Small intestine (tissue), 7 donors: Measurements from ENCODE around the gene MEX3A. TPM values are rescaled to one million over a fixed set of nuclear protein-coding genes. Genes with fewer than 3 reads are reported as not detected.
A peak's percentile ranks its signal among the peaks of the same experiment; 100 is the strongest.
"Not testable (repeated sequence)": the region's sequence is repeated elsewhere in the genome, so short reads cannot be mapped to it uniquely, and the experiment has no call there.

ENCODE experiments used
- DNase-seq, 2 donors: peaks; one replicate each; pipeline versions ENCODE4 v3.0.0 to v3.0.0-alpha.2; 2013
- FAIRE-seq: peaks from 2 replicates; lab custom pipeline; 2012; peaks lifted over from hg19 to GRCh38; lab: Jason Lieb, UNC
- H3K27ac ChIP-seq, 3 donors: one replicate each; pipeline ENCODE4 v1.5.1; 2013; ENCODE audit warnings: low read length in 2 of 3, mild to moderate bottlenecking in 2 of 3, control low read depth in 1 of 3, inconsistent platforms in 1 of 3, low read depth in 1 of 3, moderate library complexity in 1 of 3
- H3K27me3 ChIP-seq, 3 donors: one replicate each; pipeline ENCODE4 v1.6.1; 2013; ENCODE audit warnings: low read length in 3 of 3, inconsistent platforms in 1 of 3; ENCODE audit not compliant: control insufficient read depth in 3 of 3, insufficient read depth in 3 of 3
- H3K36me3 ChIP-seq, 3 donors: one replicate each; pipeline ENCODE4 v1.6.1; 2013; ENCODE audit warnings: low read length in 3 of 3, inconsistent platforms in 1 of 3, low read depth in 1 of 3, mild to moderate bottlenecking in 1 of 3, moderate library complexity in 1 of 3; ENCODE audit not compliant: control insufficient read depth in 3 of 3, insufficient read depth in 2 of 3
- H3K4me1 ChIP-seq, 3 donors: one replicate each; pipeline ENCODE4 v1.6.1; 2013; ENCODE audit warnings: low read length in 2 of 3, inconsistent platforms in 1 of 3, low read depth in 1 of 3, mild to moderate bottlenecking in 1 of 3, moderate library complexity in 1 of 3; ENCODE audit not compliant: control insufficient read depth in 3 of 3, insufficient read depth in 2 of 3
- H3K4me3 ChIP-seq, 3 donors: one replicate each; pipeline ENCODE4 v1.5.1; 2013; ENCODE audit warnings: low read length in 3 of 3, control low read depth in 1 of 3, inconsistent platforms in 1 of 3, low read depth in 1 of 3, mild to moderate bottlenecking in 1 of 3, moderate library complexity in 1 of 3
- H3K9me3 ChIP-seq, 2 donors: one replicate each; pipeline ENCODE4 v1.6.1; 2013; ENCODE audit warnings: low read depth in 1 of 2, low read length in 1 of 2; ENCODE audit not compliant: control insufficient read depth in 2 of 2, insufficient read depth in 1 of 2
- WGBS, 3 donors: extraction: QIAGEN DNeasy Blood & Tissue Kit; methylation state at CpG; one replicate each; pipeline ENCODE4 v1.1.7; 2013; 5-methylcytosine and 5-hydroxymethylcytosine counted together
- polyA plus RNA-seq, 4 donors: library from polyadenylated mRNA; stranded (reverse) in 3 of 4; unstranded in 1 of 4; fragments of 200-250 nt in 3 of 4; fragments of 120-200 nt in 1 of 4; gene quantifications; one replicate each; pipeline versions ENCODE4 v1.2.1 to v1.2.3, GENCODE V29; 2013
- donor health status: healthy with polysubstance abuse.
- donor health status: control.
- donor health status: control.
- donor health status: Bipolar disorder and iron deficiency.
- donor health status: healthy.

MEX3A gene
- polyA plus RNA-seq, 4 donors, result under 0.01 to 5.6 (median 0.87) TPM

- no peak for FAIRE-seq
- H3K36me3 ChIP-seq, result peaks cover 6 to 75% (median 8%) of the 10 kb centered on the region in 3 donors
- WGBS, 3 donors, result 91 to 93% (median 92%) methylated on average over 3 of the region's 3 CpGs
- H3K9me3 ChIP-seq, result no peaks in the 10 kb centered on the region
- no peaks in the 10 kb centered on the region for H3K4me1 ChIP-seq
- H3K27me3 ChIP-seq, result no peaks in the 10 kb centered on the region
- H3K27ac ChIP-seq, result no peak overlapping the region
- no peak overlapping the region for H3K4me3 ChIP-seq
- no peak for DNase-seq
Measured at GRCh38 chr1:156042828-156043227, 39.4 kb downstream of the MEX3A start.

- H3K36me3 ChIP-seq, result peaks cover 0 to 30% (median 10%) of the 10 kb centered on the region in 3 donors
- 92% methylated on average over 4 of the region's 4 CpGs for WGBS, 3 donors
- FAIRE-seq, H3K27ac ChIP-seq, DNase-seq, H3K4me1 ChIP-seq, H3K9me3 ChIP-seq, H3K4me3 ChIP-seq, H3K27me3 ChIP-seq: not testable (repeated sequence)
Measured at GRCh38 chr1:156034991-156035390, 47.3 kb downstream of the MEX3A start.

GRCh38 chr1:156033011-156033410, 49.3 kb downstream of the MEX3A start:
- peaks cover 0 to 13% (median 4%) of the 10 kb centered on the region in 3 donors for H3K36me3 ChIP-seq
- 61 to 71% (median 66%) methylated on average over 6 of the region's 6 CpGs for whole genome bisulfite sequencing, 3 donors
- no peaks in the 10 kb centered on the region for H3K4me1 ChIP-seq
- no peak for FAIRE-seq
- no peaks in the 10 kb centered on the region for H3K9me3 ChIP-seq
- no peak overlapping the region for H3K27ac ChIP-seq
- DNase-seq, result no peak
- no peak overlapping the region for H3K4me3 ChIP-seq
- H3K27me3 ChIP-seq, result no peaks in the 10 kb centered on the region

GRCh38 chr1:156026588-156026987, 55.7 kb downstream of the MEX3A start:
- no peaks in the 10 kb centered on the region for H3K9me3 ChIP-seq
- WGBS, 3 donors, result 84 to 89% (median 84%) methylated on average over 4 of the region's 4 CpGs
- no peaks in the 10 kb centered on the region for H3K27me3 ChIP-seq
- H3K4me3 ChIP-seq, result no peak overlapping the region
- DNase-seq, result no peak
- no peak overlapping the region for H3K27ac ChIP-seq
- no peak for FAIRE-seq
- H3K4me1 ChIP-seq, result peaks cover 0 to 14% (median 0%) of the 10 kb centered on the region in 3 donors
- no peaks in the 10 kb centered on the region for H3K36me3 ChIP-seq

- peak; percentile 53 to 75 for DNase-seq
- FAIRE-seq, result no peak
- H3K27ac ChIP-seq, result peak overlapping the region in 1 of 3 donors; percentile 29
- WGBS, 3 donors, result 8 to 13% (median 9%) methylated on average over 9 of the region's 9 CpGs
- no peaks in the 10 kb centered on the region for H3K9me3 ChIP-seq
- H3K36me3 ChIP-seq, result no peaks in the 10 kb centered on the region
- peaks cover 0 to 18% (median 0%) of the 10 kb centered on the region in 3 donors for H3K4me1 ChIP-seq
- no peaks in the 10 kb centered on the region for H3K27me3 ChIP-seq
- H3K4me3 ChIP-seq, result no peak overlapping the region
Measured at GRCh38 chr1:156025876-156026275, 56.4 kb downstream of the MEX3A start.

GRCh38 chr1:156024801-156025200, 57.5 kb downstream of the MEX3A start:
- Histone ChIP-seq H3K27ac (peak overlapping the region in 1 of 3 donors; percentile 84), H3K36me3 (no peaks in the 10 kb centered on the region), H3K4me3 (no peak overlapping the region), H3K9me3 (no peaks in the 10 kb centered on the region), H3K4me1 (peaks cover 0 to 21% (median 0%) of the 10 kb centered on the region in 3 donors), H3K27me3 (no peaks in the 10 kb centered on the region)
- FAIRE-seq, result no peak
- peak; percentile 41 to 72 for DNase-seq
- 34 to 64% (median 57%) methylated on average over 5 of the region's 5 CpGs for WGBS, 3 donors

Other genes with a start within 250 kb of the MEX3A start
- 10 to 100 TPM; 15.3 to 47.2 (median 22.0) TPM for gene GON4L, start 225.3 kb downstream of the MEX3A start, polyA plus RNA-seq
- gene SYT11, start 222.9 kb downstream of the MEX3A start, polyA plus RNA-seq, result 10 to 100 TPM in 1 of 4 donors, 1 to 10 TPM in 1, under 1 TPM in 1, not detected in 1; 0.54 to 12.9 (median 4.7) TPM
- 10 to 100 TPM in 2 of 4 donors, 1 to 10 TPM in 2; 9.7 to 57.8 (median 11.7) TPM for gene RIT1, start 171.1 kb downstream of the MEX3A start, polyA plus RNA-seq
- 10 to 100 TPM in 3 of 4 donors, 1 to 10 TPM in 1; 7.3 to 70.5 (median 22.3) TPM for gene KHDC4, start 148.1 kb downstream of the MEX3A start, polyA plus RNA-seq
- gene RXFP4, start 140.8 kb downstream of the MEX3A start, polyA plus RNA-seq, result 1 to 10 TPM in 2 of 4 donors, under 1 TPM in 1, not detected in 1; 0.82 to 1.5 (median 1.3) TPM
- 10 to 100 TPM; 14.6 to 61.6 (median 38.2) TPM for gene ARHGEF2, start 103.9 kb downstream of the MEX3A start, polyA plus RNA-seq
- gene SSR2, start 61.5 kb downstream of the MEX3A start, polyA plus RNA-seq, result 100 to 1,000 TPM; 133 to 316 (median 266) TPM
- gene UBQLN4, start 28.7 kb downstream of the MEX3A start, polyA plus RNA-seq, result 10 to 100 TPM; 14.1 to 37.1 (median 20.4) TPM
- gene LAMTOR2, start 27.7 kb downstream of the MEX3A start, polyA plus RNA-seq, result 100 to 1,000 TPM in 3 of 4 donors, 10 to 100 TPM in 1; 66.7 to 226 (median 148) TPM
- 100 to 1,000 TPM; 140 to 216 (median 169) TPM for gene RAB25, start 21.3 kb downstream of the MEX3A start, polyA plus RNA-seq
- 100 to 1,000 TPM in 3 of 4 donors, 10 to 100 TPM in 1; 89.7 to 168 (median 105) TPM for gene LMNA, start 32.2 kb upstream of the MEX3A start, polyA plus RNA-seq
- 1 to 10 TPM in 3 of 4 donors, under 1 TPM in 1; 0.89 to 7.7 (median 1.8) TPM for gene SEMA4A, start 71.1 kb upstream of the MEX3A start, polyA plus RNA-seq
- gene SLC25A44, start 111.6 kb upstream of the MEX3A start, polyA plus RNA-seq, result 10 to 100 TPM; 13.4 to 46.6 (median 17.3) TPM
- gene PMF1, start 130.5 kb upstream of the MEX3A start, polyA plus RNA-seq, result 10 to 100 TPM; 53.5 to 65.9 (median 62.2) TPM
- 1 to 10 TPM in 1 of 4 donors, under 1 TPM in 1, not detected in 2; 0.48 to 3.9 TPM for gene BGLAP, start 159.7 kb upstream of the MEX3A start, polyA plus RNA-seq
- 1 to 10 TPM; 3.0 to 8.7 (median 5.5) TPM for gene PAQR6, start 165.6 kb upstream of the MEX3A start, polyA plus RNA-seq
- gene SMG5, start 200.4 kb upstream of the MEX3A start, polyA plus RNA-seq, result 10 to 100 TPM; 30.0 to 57.0 (median 43.3) TPM
- 1 to 10 TPM; 2.2 to 8.3 (median 4.6) TPM for gene TMEM79, start 201.9 kb upstream of the MEX3A start, polyA plus RNA-seq
- gene GLMP, start 213.2 kb upstream of the MEX3A start, polyA plus RNA-seq, result 100 to 1,000 TPM in 1 of 4 donors, 10 to 100 TPM in 3; 30.7 to 263 (median 63.9) TPM
- not detected for gene VHLL, start 216.8 kb upstream of the MEX3A start, polyA plus RNA-seq